ENCODE measurements around the gene HCFC1. TPM values are rescaled to one million over a fixed set of nuclear protein-coding genes. Genes with fewer than 3 reads are reported as not detected.

Gene HCFC1

DNA sequence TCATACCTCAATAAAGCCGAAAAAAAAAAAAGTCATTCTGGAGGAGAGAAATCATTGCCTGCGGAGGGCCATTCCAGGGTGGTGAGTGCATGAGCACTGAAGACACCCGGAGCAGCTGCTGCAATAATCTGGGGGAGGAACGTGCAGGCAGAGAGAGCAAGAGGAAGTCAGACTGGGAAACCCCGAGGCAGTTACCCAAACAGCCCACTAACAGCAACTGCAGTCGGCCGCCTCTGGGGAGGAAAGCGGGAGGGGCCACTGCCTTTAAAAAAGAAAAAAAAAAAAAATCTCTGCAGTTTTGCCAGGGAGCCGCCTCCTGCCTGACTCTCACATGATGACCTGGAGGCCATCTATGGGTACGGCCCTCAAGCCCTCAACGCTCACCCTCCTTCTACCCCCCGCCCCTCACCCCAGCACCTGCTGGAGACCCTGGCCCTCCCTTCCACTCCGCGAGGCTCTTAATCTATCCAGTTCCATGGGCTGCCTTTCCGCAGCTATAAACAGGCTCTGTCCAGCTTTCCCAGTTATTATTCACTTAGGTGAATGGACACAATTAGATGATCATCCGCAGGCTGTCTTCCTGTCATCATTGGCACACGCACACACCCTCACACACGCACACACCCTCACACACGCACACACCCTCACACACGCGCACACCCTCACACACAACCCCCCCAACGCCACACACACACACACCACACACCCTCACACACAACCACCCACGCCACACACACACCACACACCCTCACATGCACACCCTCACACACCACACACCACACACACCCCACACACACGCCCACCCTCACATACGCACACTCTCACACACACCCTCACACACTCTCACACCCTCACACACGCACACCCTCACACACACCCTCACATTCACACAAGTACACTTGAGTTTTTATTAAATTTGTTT, 70.5 kb downstream of the HCFC1 start:
- Histone ChIP-seq H3K9me3 (ENCODE audit: control insufficient read depth, low read length) (peaks cover 7% of the 10 kb centered on the region), H2AFZ (ENCODE audit: low read depth, low read length) (no peak overlapping the region), H2BK5ac (ENCODE audit: low read depth, low read length, poor library complexity, severe bottlenecking) (no peak overlapping the region), H3K23ac (ENCODE audit: low read length in 2 of 2) (no peak overlapping the region), H3K18ac (ENCODE audit: low read depth in 1 of 2, low read length in 2 of 2) (peak overlapping the region; percentile 77 to 81), H3K4ac (ENCODE audit: low read depth in 1 of 2, low read length in 2 of 2) (no peak overlapping the region), H3K79me1 (replicated peaks; ENCODE audit: low read length, poor library complexity, severe bottlenecking) (no peaks in the 10 kb centered on the region), H2BK120ac (ENCODE audit: low read depth, low read length) (no peak overlapping the region), H2BK15ac (ENCODE audit: low read depth, poor library complexity, severe bottlenecking) (no peak overlapping the region), H3K27ac (ENCODE audit: low read length, poor library complexity, severe bottlenecking) (peak overlapping the region; percentile 60), H3K36me3 (ENCODE audit: control insufficient read depth in 1 of 2, insufficient read depth in 2 of 2, low read depth in 1 of 2, low read length in 2 of 2) (no peaks in the 10 kb centered on the region), H2BK12ac (ENCODE audit: low read length in 2 of 2) (peak overlapping the region in 1 of 2 experiments; percentile 85), H3K4me1 (ENCODE audit: control insufficient read depth, insufficient read depth, low read depth, low read length) (peaks cover 15% of the 10 kb centered on the region), H3K4me3 (ENCODE audit: insufficient read depth in 1 of 2, low read depth in 1 of 2, low read length in 2 of 2) (no peak overlapping the region), H3K14ac (ENCODE audit: low read length in 2 of 2) (peak overlapping the region in 1 of 2 experiments; percentile 80), H3K27me3 (ENCODE audit: control insufficient read depth in 1 of 2, insufficient read depth in 1 of 2, low read length in 2 of 2) (peaks cover 0 to 37% of the 10 kb centered on the region in 2 experiments), H3K9ac (ENCODE audit: low read length) (no peak overlapping the region), H4K91ac (ENCODE audit: low read length) (peak overlapping the region; percentile 95), H4K8ac (ENCODE audit: low read length) (peak overlapping the region; percentile 35), H2AK5ac (ENCODE audit: low read length, severe bottlenecking) (no peak overlapping the region), H3K4me2 (ENCODE audit: low read length, poor library complexity, severe bottlenecking) (no peak overlapping the region)
- WGBS, result 62% methylated on average over 16 of the region's 26 CpGs
- DNase-seq, result peak; percentile 91

DNA sequence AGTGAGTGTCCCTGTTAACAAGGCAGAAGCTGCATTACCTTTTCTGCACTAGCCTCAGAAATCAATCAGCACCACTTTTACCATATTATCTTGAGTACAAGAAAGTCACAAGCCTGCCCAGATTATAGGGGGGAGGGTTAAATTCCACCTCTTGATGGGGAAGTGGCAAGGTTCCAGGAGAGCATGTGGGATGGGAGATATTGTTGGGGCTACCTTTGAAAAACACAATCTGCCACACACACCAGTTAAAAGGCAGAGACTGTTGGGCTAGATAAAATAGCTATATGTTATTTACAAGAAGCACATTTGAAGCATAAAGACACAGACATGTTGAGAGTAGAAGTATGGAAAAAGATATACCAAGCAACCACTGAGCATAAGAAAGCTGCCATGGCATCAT, 73.7 kb downstream of the HCFC1 start:
- no peak overlapping the region for H3K9ac ChIP-seq (ENCODE audit: low read length)
- no peak overlapping the region for H3K4me2 ChIP-seq (ENCODE audit: low read length, poor library complexity, severe bottlenecking)
- H2AFZ ChIP-seq (ENCODE audit: low read depth, low read length), result no peak overlapping the region
- H3K4ac ChIP-seq (ENCODE audit: low read depth in 1 of 2, low read length in 2 of 2), result no peak overlapping the region
- no peak overlapping the region for H3K18ac ChIP-seq (ENCODE audit: low read depth in 1 of 2, low read length in 2 of 2)
- no peak overlapping the region for H3K23ac ChIP-seq (ENCODE audit: low read length in 2 of 2)
- H3K14ac ChIP-seq (ENCODE audit: low read length in 2 of 2), result no peak overlapping the region
- no peak overlapping the region for H2BK15ac ChIP-seq (ENCODE audit: low read depth, poor library complexity, severe bottlenecking)
- no peak overlapping the region for H3K27ac ChIP-seq (ENCODE audit: low read length, poor library complexity, severe bottlenecking)
- H2AK5ac ChIP-seq (ENCODE audit: low read length, severe bottlenecking), result no peak overlapping the region
- no peaks in the 10 kb centered on the region for H3K79me1 ChIP-seq (replicated peaks; ENCODE audit: low read length, poor library complexity, severe bottlenecking)
- no peak overlapping the region for H4K8ac ChIP-seq (ENCODE audit: low read length)
- peaks cover 15% of the 10 kb centered on the region for H3K4me1 ChIP-seq (ENCODE audit: control insufficient read depth, insufficient read depth, low read depth, low read length)
- no peak overlapping the region for H4K91ac ChIP-seq (ENCODE audit: low read length)
- H3K27me3 ChIP-seq (ENCODE audit: control insufficient read depth in 1 of 2, insufficient read depth in 1 of 2, low read length in 2 of 2), result peaks cover 0 to 50% of the 10 kb centered on the region in 2 experiments
- DNase-seq, result no peak
- no peaks in the 10 kb centered on the region for H3K36me3 ChIP-seq (ENCODE audit: control insufficient read depth in 1 of 2, insufficient read depth in 2 of 2, low read depth in 1 of 2, low read length in 2 of 2)
- peaks cover 12% of the 10 kb centered on the region for H3K9me3 ChIP-seq (ENCODE audit: control insufficient read depth, low read length)
- no peak overlapping the region for H2BK12ac ChIP-seq (ENCODE audit: low read length in 2 of 2)
- no peak overlapping the region for H3K4me3 ChIP-seq (ENCODE audit: insufficient read depth in 1 of 2, low read depth in 1 of 2, low read length in 2 of 2)
- no peak overlapping the region for H2BK5ac ChIP-seq (ENCODE audit: low read depth, low read length, poor library complexity, severe bottlenecking)
- no peak overlapping the region for H2BK120ac ChIP-seq (ENCODE audit: low read depth, low read length)

Small RNA genes lying within 50 kb of the gene (small RNA-seq; reads per million reads assigned to genes)
- gene MIR3202-1 (ENCODE audit: low read depth), result not detected

Measured in mesenchymal stem cell (in vitro differentiated cells and primary cell).